SK-N-MC (cell line): ENCODE results near the gene XCL1.

ENCODE experiments used
- EZH2 ChIP-seq: fragments of 200-600 bp; sonication (generic); IDR thresholded peaks from one replicate; pipeline ENCODE4 v1.6.1; 2017; ENCODE audit warnings: antibody characterized with exemption
- FOXP2 ChIP-seq: optimal IDR thresholded peaks from 2 replicates; pipeline ENCODE3; 2011; ENCODE audit warnings: mild to moderate bottlenecking, moderate library complexity; ENCODE audit not compliant: insufficient read depth; ENCODE audit errors: extremely low read length, control extremely low read depth
- POLR2AphosphoS5 ChIP-seq: IDR thresholded peaks from 2 replicates; pipeline ENCODE4 v1.6.1; 2012; ENCODE audit warnings: mild to moderate bottlenecking, low read depth, low read length, borderline replicate concordance

- TF ChIP-seq EZH2 (no peak), POLR2AphosphoS5 (no peak), FOXP2 (no peak)
Measured at GRCh38 chr1:168583571-168583970, 7.2 kb downstream of the XCL1 start.
